ENCODE results near the gene THBS3.

DNA sequence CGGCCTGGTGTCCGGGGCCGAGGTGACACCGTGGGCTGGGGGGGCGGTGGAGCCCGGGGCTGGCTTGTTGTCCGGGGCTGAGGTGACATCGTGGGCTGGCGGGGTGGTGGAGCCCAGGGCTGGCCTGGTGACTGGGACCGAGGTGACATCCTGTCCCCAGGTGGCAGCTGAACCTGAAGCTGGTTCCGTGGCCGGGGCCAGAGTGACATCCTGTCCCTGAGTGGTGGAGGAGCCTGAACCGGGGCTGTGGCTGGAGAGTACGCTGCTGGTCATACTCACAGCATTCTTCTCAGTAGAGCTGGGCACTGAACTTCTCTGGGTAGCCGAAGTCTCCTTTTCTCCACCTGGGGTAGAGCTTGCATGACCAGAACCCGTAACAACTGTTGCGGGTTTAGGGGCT is 15.8 kb downstream of the THBS3 start:
- TF ChIP-seq POLR2AphosphoS5 (IDR thresholded peaks at IDR 0.05; ENCODE audit: low read depth, low read length) (no peak), SPI1 (IDR thresholded peaks at IDR 0.05; ENCODE audit: low read depth, low read length) (no peak), POLR2A (IDR thresholded peaks at IDR 0.05; ENCODE audit: low read depth, low read length) (no peak)

All from GM12891 (cell line).